Peyer's patch (tissue), 4 donors: ENCODE data around the gene ZNF148.

Experiments used
- CTCF ChIP-seq, 6 experiments: fragments of 450-650 bp in 4 of 6; fragments of 200-600 bp in 2 of 6; sonication (generic) in 1 of 6; IDR thresholded peaks; one replicate each; pipeline ENCODE4 v1.5.1; 2017 to 2019; ENCODE audit warnings: antibody characterized with exemption in 6 of 6, mild to moderate bottlenecking in 3 of 6, moderate library complexity in 1 of 6
- POLR2A ChIP-seq, 2 donors: fragments of 450-650 bp; IDR thresholded peaks; one replicate each; pipeline ENCODE4 v1.5.1; 2017; ENCODE audit warnings: antibody characterized with exemption in 2 of 2, mild to moderate bottlenecking in 2 of 2, moderate library complexity in 2 of 2

- TF ChIP-seq CTCF (IDR thresholded peaks at IDR 0.05): no peak
- TF ChIP-seq POLR2A (IDR thresholded peaks at IDR 0.05): no peak
Measured at GRCh38 chr3:125410922-125411321, 35.8 kb upstream of the ZNF148 start.
